Epithelial cell of esophagus (primary cell): Measurements from ENCODE around the gene CCDC92.

Experiments used
- DNase-seq: peaks from one replicate; pipeline ENCODE4 v3.0.0; 2010; ENCODE audit warnings: low read depth
- H3K4me3 ChIP-seq: 2 replicates; pipeline ENCODE4 v1.5.1; 2011; ENCODE audit warnings: mild to moderate bottlenecking, low read length, control low read depth
- CTCF ChIP-seq: IDR thresholded peaks from 2 replicates; pipeline ENCODE4 v1.5.1; 2011; ENCODE audit warnings: low read depth, mild to moderate bottlenecking, low read length, control low read depth, inconsistent platforms; ENCODE audit not compliant: insufficient read depth; ENCODE audit errors: missing control alignments

CCDC92 gene

GRCh38 chr12:123976227-123976826, 3.7 kb upstream of the CCDC92 start:
- no peak overlapping the region for H3K4me3 ChIP-seq
- no peak for DNase-seq
- TF ChIP-seq CTCF = no peak

- DNase-seq = peak; percentile 28
- TF ChIP-seq CTCF = no peak
- H3K4me3 ChIP-seq = peak overlapping the region; percentile 51
Measured at GRCh38 chr12:123973552-123974341, 1.1 kb upstream of the CCDC92 start.

GRCh38 chr12:123971770-123972456, 718 bp downstream of the CCDC92 start:
- TF ChIP-seq CTCF = no peak
- peak; percentile 72 for DNase-seq
- peak overlapping the region; percentile 62 for H3K4me3 ChIP-seq

GRCh38 chr12:123971449-123971769, 1.2 kb downstream of the CCDC92 start:
- no peak for TF ChIP-seq CTCF
- peak overlapping the region; percentile 62 for H3K4me3 ChIP-seq
- no peak for DNase-seq

- no peak overlapping the region for H3K4me3 ChIP-seq
- TF ChIP-seq CTCF = no peak
- DNase-seq = no peak
Measured at GRCh38 chr12:123967121-123967586, 5.5 kb downstream of the CCDC92 start.

GRCh38 chr12:123966596-123966995, 6.0 kb downstream of the CCDC92 start:
- no peak overlapping the region for H3K4me3 ChIP-seq
- no peak for DNase-seq
- no peak for TF ChIP-seq CTCF
